ENCODE results near the gene HSD17B14.

DNA sequence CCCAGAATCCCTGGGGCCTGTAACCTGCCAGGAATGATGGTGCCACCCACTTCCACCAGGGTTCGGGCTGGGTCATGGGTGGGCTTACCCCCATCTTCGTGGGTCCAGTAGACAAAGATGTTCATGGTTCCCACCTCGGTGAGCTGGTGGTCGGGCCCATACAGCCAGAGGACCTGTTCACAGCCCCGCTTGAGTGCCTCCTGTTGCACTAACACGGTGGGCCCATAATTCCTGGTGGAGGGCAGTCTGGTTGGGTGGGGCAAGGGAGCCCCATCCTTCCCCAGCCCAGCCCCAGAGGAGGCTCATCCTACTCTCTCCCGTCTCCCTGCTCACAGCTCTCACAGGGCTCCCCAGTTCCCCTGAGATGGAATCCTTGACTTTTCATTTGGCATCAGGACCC lies 39.2 kb downstream of the HSD17B14 start:
- TF ChIP-seq POLR2A (IDR thresholded peaks at IDR 0.05): no peak
- TF ChIP-seq, protein P1, sequence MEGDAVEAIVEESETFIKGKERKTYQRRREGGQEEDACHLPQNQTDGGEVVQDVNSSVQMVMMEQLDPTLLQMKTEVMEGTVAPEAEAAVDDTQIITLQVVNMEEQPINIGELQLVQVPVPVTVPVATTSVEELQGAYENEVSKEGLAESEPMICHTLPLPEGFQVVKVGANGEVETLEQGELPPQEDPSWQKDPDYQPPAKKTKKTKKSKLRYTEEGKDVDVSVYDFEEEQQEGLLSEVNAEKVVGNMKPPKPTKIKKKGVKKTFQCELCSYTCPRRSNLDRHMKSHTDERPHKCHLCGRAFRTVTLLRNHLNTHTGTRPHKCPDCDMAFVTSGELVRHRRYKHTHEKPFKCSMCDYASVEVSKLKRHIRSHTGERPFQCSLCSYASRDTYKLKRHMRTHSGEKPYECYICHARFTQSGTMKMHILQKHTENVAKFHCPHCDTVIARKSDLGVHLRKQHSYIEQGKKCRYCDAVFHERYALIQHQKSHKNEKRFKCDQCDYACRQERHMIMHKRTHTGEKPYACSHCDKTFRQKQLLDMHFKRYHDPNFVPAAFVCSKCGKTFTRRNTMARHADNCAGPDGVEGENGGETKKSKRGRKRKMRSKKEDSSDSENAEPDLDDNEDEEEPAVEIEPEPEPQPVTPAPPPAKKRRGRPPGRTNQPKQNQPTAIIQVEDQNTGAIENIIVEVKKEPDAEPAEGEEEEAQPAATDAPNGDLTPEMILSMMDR (IDR thresholded peaks at IDR 0.05): no peak

All from right lobe of liver (tissue), 4 donors.